GM12874 (cell line): ENCODE measurements around the gene ERBB4.

Experiments
- CTCF ChIP-seq: IDR thresholded peaks from 2 replicates; pipeline ENCODE4 v1.5.1; 2011; ENCODE audit warnings: low read depth, mild to moderate bottlenecking, control low read depth, low read length, moderate library complexity; ENCODE audit not compliant: insufficient read depth

The ERBB4 gene

DNA sequence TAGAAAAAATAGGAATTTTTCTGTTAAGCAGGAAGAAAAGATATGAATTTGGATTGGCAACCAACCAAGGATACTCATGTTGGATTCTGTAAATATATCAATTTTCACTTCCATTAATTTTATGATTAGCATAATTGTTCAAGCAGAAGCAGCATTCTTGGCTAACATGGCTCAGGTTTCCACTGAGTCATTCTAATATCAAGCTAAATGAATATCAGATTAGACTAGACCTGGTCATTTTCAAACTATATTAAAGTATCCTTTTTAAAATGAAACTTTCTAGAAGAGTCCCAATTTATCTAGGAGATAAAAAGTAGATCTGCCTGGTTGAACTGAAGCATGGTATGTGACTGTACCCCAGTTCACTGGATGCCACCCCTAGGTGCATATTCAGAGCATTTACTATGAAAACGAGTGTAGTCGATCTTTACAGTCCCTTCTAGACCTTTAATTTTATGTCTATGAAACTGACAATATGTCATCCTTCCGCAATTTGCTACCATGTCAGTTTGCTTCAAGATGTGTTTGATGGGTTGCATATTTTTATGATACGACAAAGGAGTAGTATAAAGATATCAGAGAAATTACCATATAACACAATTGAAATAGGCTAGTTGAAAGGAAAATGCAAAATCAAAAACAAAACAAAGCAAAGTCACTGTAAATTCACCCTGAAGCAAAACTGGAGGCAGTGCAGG is 704.9 kb downstream of the ERBB4 start:
- TF ChIP-seq CTCF = no peak

DNA sequence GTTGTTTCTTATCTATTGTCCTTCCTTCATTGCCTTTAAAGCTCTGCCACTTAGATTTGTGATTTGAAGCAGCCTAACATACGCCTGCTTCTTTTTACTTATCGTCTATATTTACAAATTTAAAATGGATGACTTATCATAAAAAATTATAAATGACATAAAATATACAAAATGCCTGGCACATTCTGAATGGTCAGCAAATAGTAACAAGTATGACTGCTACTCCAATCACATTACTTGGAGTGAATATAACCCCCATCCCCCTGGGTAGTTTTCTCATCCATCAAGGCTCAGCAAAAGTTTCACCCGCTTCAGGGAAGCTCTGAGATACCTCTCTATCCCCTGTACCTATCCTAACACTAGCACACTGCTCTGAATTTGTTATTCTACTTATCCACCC is 708.9 kb downstream of the ERBB4 start:
- no peak for TF ChIP-seq CTCF

DNA sequence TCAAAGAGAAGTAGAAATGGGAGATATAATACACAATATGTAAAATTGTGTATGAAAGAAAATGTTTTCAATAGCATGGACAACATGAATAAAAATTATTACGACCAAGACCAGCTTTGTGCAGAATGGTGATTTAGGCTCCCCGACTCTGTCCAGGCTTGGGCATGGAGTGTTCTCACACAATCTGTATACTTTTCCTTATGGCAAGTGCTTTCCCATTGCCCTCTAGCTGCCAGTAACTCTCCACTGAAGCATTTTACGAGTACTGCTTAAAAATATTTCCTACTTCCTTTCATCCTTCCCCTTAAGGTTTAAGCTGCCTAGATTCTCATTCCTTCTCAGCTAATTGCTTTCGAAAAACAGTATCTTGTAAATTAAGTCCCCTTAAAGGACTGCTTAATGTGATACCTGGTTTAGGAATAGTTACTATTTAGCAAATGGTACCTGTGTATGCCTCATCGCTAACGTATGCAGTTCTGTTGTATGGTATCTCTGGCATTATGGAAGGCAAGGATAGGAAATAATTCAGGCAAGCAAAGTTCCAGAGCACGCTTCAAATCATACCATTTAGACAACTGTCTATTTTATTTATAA is 714.6 kb downstream of the ERBB4 start:
- TF ChIP-seq CTCF = no peak

DNA sequence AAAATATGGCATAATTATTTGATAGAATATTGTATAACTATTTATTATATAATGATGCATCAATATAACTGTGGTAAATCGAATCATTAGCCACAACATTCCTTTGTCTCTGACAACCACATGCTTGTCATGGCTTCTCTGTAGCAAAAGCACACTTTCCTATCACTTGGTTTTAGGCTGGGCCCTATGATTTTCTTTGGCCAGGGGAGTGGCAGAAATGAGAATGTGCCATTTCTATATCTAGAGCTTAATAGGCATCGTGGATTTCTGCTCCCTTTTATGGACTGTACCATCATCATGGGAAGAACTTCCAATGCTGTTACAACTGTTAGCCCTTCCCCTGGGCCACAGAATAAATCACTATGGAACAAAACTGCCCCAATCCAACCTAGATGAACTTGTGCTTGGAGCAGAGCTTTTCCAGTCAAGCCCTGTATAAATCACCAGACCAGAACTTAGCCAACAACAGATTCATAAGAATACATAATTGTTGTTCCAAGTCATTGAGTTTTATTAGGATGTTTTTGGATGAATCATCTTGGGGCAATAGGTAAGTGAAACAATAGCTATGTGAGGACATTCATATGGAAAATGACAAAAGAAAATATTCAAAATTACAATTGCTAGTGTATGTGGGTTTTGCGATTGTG is 715.8 kb downstream of the ERBB4 start:
- no peak for TF ChIP-seq CTCF

DNA sequence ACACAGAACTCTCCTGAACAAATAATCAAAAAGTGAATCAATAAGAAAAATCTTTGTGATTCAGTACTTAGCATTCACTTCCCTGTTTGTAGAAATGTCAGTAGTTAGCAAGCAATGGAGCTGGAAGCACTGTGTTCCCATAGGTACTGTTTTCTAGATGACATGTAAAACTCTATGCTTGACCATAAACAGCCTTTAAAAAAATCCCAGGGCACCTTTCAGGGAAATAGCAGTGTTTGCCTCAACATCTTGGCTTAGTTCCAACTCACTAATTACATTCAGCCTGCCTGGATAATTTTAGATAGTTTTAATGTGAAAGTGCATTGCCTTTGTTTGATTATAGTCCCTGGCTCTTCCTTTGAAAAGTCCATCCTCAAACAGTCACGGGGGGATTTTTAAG is 721.8 kb downstream of the ERBB4 start:
- TF ChIP-seq CTCF = no peak

GRCh38 chr2:211812587-211812986 is 726.0 kb downstream of the ERBB4 start:
- no peak for TF ChIP-seq CTCF

- no peak for TF ChIP-seq CTCF
Measured at GRCh38 chr2:211802666-211803065, 735.9 kb downstream of the ERBB4 start.
